ENCODE results near the gene AKAP12. TPM values are rescaled to one million over a fixed set of nuclear protein-coding genes. Genes with fewer than 3 reads are reported as not detected.
A peak's percentile ranks its signal among the peaks of the same experiment; 100 is the strongest.

Gene AKAP12
- total and polyA plus RNA-seq, 12 donors = 5.7 to 43.3 (median 12.2) TPM

- Histone ChIP-seq H3K27me3 (peaks cover 0 to 9% (median 0%) of the 10 kb centered on the region in 7 donors), H3K36me3 (no peaks in the 10 kb centered on the region), H3K4me1 (peaks cover 0 to 27% (median 16%) of the 10 kb centered on the region in 9 donors), H3K9me3 (peaks cover 0 to 11% (median 0%) of the 10 kb centered on the region in 11 donors), H3K4me3 (no peak overlapping the region), H3K27ac (no peak overlapping the region)
- WGBS, 2 donors = 94 to 95% methylated on average over 7 of the region's 7 CpGs
- intact Hi-C loops (cut with DNase I) = loop anchor here in 3 of 10 donors (5.0 to 10.0 kb wide), 3 partner anchors 75 to 83 kb away; partner anchors contain the start of gene AKAP12 (in 1 of the 3)
- TF ChIP-seq CTCF (IDR thresholded peaks at IDR 0.05) = no peak
- DNase-seq (no peak), ATAC-seq (no peak)
Observed at GRCh38 chr6:151320140-151320539, 80.4 kb downstream of the AKAP12 start.

- Histone ChIP-seq H3K27me3 (peaks cover 0 to 22% (median 6%) of the 10 kb centered on the region in 7 donors), H3K4me3 (no peak overlapping the region), H3K27ac (no peak overlapping the region), H3K36me3 (no peaks in the 10 kb centered on the region), H3K9me3 (peaks cover 0 to 6% (median 0%) of the 10 kb centered on the region in 11 donors), H3K4me1 (peaks cover 0 to 38% (median 28%) of the 10 kb centered on the region in 9 donors)
- TF ChIP-seq CTCF (IDR thresholded peaks at IDR 0.05) = no peak
- intact Hi-C loops (cut with DNase I) = loop anchor here in 3 of 10 donors (5.0 to 10.0 kb wide), 3 partner anchors 77 to 84 kb away; partner anchors contain the start of gene AKAP12 (in 1 of the 3)
- WGBS, 2 donors = 97 to 100% methylated on average over 1 of the region's 1 CpG
- no peak for DNase-seq
- no peak for ATAC-seq
Observed at GRCh38 chr6:151321438-151321837, 81.7 kb downstream of the AKAP12 start.

GRCh38 chr6:151322570-151322969 lies 82.8 kb downstream of the AKAP12 start:
- peaks cover 0 to 34% (median 28%) of the 10 kb centered on the region in 9 donors for H3K4me1 ChIP-seq
- WGBS, 2 donors = 93 to 95% methylated on average over 9 of the region's 9 CpGs
- H3K27me3 ChIP-seq = peaks cover 0 to 24% (median 6%) of the 10 kb centered on the region in 7 donors
- intact Hi-C loops (cut with DNase I) = loop anchor here in 3 of 10 donors (2.0 to 10.0 kb wide), 4 partner anchors 78 to 308 kb away; partner anchors contain the start of gene AKAP12 (in 1 of the 3)
- DNase-seq = no peak
- ATAC-seq = no peak
- no peaks in the 10 kb centered on the region for H3K36me3 ChIP-seq
- TF ChIP-seq CTCF (IDR thresholded peaks at IDR 0.05) = no peak
- H3K27ac ChIP-seq = no peak overlapping the region
- no peak overlapping the region for H3K4me3 ChIP-seq
- peaks cover 0 to 6% (median 0%) of the 10 kb centered on the region in 11 donors for H3K9me3 ChIP-seq

GRCh38 chr6:151323791-151324487 lies 84.2 kb downstream of the AKAP12 start:
- ATAC-seq (peak; percentile 87 to 95 (median 90)), DNase-seq (peak; percentile 81 to 83)
- H3K4me3 ChIP-seq = peak overlapping the region in 3 of 10 donors; percentile 5 to 58 (median 12)
- peak overlapping the region in 8 of 10 donors; percentile 33 to 76 (median 56) for H3K27ac ChIP-seq
- no peaks in the 10 kb centered on the region for H3K36me3 ChIP-seq
- peaks cover 0 to 24% (median 6%) of the 10 kb centered on the region in 7 donors for H3K27me3 ChIP-seq
- 19 to 20% methylated on average over 12 of the region's 12 CpGs for WGBS, 2 donors
- H3K4me1 ChIP-seq = peaks cover 0 to 30% (median 27%) of the 10 kb centered on the region in 9 donors
- TF ChIP-seq CTCF (IDR thresholded peaks at IDR 0.05) = peak; percentile 97 to 99 (median 98)
- no peaks in the 10 kb centered on the region for H3K9me3 ChIP-seq
- intact Hi-C loops (cut with DNase I) = loop anchor here in 9 of 10 donors (1.0 to 10.0 kb wide), 7 partner anchors 79 to 431 kb away; partner anchors contain the start of gene AKAP12 (in 1 of the 9)

Data from heart right ventricle (tissue), 16 donors.